ENCODE measurements around the gene LSP1.
"Not testable (repeated sequence)": the region's sequence is repeated elsewhere in the genome, so short reads cannot be mapped to it uniquely, and the experiment has no call there.

Gene LSP1

GRCh38 chr11:1877211-1878136 lies 24.6 kb downstream of the LSP1 start:
- no peak for DNase-seq (ENCODE audit: low spot score)

DNA sequence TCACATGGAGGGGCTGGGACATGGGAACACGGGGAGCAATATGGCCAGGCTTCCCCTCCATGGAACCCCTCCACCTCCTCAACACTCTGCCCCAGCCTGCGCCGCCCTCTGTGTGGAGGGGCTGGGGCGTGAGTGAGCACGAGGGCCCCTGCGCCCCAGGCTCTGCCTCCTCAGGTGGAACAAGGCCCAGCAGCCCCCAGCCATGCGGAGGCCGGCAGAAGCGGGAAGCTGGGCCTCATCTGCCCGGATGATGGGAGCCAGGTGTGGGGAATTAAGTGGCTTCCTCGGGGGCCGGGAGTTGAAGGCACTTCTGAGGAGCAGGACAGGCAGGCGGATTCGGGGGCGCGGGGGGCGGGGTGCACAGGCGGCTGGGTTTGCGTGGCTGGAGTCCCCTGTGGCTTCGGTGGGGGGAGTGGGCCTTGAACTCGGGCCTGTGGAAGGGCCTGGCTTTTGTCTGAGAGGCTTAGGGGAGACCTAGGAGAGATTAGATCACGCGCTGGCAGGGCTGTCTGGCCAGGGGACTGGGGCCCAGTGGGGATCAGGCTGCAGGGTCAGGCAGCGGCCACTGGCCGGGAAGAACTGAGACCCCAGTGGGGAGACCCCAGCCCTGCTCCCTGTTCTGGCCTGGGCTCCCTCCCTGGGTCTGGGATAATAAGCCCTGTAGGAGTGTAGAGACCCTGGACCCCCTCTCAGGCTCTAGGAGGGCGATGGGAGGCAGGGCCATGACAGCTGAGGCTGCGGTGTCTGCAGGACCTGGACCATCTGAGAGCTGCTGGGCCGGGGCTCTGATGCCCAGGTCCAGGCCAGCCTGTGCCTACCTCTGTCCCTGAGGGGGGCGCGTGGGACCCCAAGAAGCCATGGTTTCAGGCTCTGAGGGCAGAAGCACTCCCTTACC lies 25.5 kb downstream of the LSP1 start:
- no peak for DNase-seq (ENCODE audit: low spot score)

- DNase-seq (ENCODE audit: low spot score) = no peak
Measured at GRCh38 chr11:1879342-1879940, 26.6 kb downstream of the LSP1 start.

DNA sequence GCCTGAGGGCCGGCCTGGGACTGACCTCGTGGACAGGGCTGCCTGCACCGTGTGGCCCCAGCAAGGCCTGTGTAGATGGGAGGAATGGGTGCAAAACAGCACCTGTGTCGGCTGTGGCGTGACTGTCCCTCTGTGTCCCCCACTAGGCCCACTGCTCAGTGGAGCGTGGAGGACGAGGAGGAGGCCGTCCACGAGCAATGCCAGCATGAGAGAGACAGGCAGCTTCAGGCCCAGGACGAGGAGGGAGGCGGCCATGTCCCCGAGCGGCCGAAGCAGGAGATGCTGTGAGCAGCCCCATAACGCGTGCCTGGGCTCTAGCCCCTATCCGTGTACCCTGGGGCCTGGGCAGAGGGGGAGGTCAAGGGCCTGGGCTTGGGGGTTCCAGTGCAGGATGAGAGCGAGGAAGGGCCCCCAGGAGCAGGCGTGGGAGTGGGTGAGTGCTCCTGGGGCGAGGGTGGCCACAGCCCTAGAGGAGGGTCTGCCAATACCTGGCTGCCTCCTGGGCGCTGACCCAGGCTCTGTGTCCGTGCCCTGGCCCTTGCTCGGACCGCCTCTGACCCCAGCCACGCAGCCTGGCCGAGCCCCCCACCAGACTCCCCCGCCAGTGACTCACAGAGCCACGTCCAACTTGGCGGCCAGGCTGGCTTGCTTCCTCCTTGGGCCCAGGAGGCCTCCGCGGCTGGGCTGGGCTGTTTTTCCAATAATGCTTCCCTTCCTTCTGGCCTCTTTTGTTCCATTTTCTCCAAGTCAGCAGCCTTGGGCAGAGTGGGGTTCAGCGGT lies 27.2 kb downstream of the LSP1 start:
- DNase-seq (ENCODE audit: low spot score) = no peak

GRCh38 chr11:1880746-1881441 lies 28.0 kb downstream of the LSP1 start:
- no peak for DNase-seq (ENCODE audit: low spot score)

DNA sequence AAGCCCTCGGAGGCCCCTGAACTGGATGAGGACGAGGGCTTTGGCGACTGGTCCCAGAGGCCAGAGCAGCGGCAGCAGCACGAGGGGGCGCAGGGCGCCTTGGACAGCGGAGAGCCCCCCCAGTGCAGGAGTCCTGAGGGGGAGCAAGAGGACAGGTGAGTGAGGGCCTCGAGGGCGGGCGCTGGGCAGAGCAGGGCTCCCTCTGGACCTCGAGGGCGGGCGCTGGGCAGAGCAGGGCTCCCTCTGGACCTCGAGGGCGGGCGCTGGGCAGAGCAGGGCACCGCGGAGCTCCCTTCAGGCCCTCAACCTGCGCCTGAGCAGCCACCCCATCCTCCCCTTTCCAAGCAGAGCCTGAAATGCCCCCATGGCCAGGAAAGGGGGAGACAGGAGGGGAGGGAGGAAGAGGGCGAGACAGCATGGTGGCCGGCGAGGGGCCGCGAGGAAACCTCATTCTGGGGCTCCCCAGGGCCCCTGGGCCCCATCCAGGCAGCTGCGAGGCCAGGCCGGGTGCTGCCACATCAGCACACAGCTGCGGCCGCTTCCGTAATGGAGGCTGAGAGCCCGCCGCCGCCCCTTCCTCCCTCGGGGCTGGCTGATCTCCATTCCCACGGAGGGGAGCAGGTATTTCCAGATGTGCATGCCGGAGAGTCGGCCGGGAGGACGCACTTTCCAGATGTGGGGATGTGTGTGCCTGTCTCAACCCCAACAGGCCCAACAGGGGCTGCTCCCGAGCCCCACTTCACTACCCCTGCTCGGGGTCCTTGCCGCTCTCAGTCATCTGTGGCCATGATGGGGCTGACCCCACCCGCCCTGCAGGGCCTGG lies 28.8 kb downstream of the LSP1 start:
- no peak for DNase-seq (ENCODE audit: low spot score)

GRCh38 chr11:1882265-1883238 lies 29.7 kb downstream of the LSP1 start:
- DNase-seq (ENCODE audit: low spot score) = peak; percentile 82

GRCh38 chr11:1883346-1884302 lies 30.7 kb downstream of the LSP1 start:
- no peak for DNase-seq (ENCODE audit: low spot score)

- DNase-seq (ENCODE audit: low spot score) = no peak
Measured at GRCh38 chr11:1884303-1884700, 31.4 kb downstream of the LSP1 start.

DNA sequence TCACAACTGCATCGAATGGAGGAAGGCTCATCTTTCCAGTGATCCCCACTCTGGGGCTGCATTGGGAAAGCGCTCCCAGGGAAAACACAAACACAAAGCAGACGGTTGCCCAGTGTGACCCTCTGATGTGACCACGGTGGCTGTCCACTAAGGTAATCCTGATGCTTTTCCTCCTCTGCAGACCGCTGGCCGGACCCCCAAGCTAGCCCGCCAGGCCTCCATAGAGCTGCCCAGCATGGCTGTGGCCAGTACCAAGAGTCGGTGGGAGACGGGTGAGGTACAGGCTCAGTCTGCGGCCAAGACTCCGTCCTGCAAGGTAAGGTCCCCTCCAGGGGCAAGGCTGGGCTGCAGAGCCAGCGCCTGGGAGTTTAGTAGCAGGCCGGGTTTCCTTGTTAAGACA lies 33.7 kb downstream of the LSP1 start:
- DNase-seq (ENCODE audit: low spot score) = not testable (repeated sequence)

DNA sequence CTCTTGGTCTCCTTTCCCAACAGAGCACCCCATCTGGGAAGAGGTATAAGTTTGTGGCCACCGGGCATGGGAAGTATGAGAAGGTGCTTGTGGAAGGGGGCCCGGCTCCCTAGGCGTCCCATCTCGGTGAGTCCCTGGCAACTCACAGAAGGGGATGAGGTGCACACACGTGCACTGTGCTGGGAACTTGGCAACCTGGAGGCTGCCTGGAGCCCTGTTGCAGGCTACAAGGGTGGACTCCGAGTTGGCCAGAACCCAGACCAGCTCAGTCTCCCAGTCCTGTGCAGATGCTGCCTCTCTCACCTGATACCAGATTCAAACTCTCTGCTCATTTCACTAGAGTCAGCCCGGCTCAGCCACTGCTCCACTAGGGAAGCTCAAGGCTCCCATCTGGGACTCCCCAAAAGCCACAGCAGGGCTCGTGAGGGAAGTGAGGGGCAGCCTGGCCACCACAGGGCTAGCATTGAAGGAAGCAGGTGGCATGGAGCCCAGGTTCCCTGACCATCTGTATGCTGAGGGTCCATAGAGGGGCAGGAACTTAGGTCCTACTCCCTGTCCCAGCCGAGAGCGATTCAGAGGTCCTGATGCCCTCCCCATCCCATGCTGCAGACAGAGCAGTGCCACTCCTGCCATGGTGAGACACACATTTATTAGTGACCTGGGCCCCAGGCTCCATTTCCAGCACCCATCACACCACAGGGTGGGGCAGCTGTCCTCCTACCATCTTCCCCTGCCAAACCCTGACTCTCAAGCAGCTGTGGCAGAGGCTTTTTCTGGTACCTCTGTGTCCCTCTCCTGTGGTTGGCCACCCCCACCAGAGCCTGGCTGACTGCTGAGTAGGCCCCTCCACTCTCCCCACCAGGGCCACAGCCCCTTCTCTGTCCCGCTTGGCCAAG lies 34.8 kb downstream of the LSP1 start:
- DNase-seq (ENCODE audit: low spot score) = no peak

DNA sequence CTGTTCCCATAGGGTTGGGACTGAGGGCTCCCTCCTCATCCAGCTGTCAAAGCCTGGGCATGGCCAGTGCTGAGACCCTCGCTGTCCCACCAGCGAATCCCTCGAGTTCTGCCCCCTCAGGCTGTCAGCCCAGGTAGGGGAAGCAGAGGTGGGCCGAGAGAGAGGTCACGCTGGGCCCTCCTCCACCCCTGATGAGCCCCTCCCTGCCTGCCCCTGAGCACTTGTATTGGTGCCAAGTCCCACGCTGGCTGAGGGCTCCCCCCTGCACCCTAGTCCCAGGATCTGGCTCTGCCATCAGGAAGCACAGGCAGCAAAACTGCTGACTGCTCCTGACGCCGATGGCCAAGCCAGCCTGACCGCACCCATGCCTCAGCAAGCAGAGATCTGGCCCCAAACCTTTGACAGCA lies 35.5 kb downstream of the LSP1 start:
- DNase-seq (ENCODE audit: low spot score) = no peak

DNA sequence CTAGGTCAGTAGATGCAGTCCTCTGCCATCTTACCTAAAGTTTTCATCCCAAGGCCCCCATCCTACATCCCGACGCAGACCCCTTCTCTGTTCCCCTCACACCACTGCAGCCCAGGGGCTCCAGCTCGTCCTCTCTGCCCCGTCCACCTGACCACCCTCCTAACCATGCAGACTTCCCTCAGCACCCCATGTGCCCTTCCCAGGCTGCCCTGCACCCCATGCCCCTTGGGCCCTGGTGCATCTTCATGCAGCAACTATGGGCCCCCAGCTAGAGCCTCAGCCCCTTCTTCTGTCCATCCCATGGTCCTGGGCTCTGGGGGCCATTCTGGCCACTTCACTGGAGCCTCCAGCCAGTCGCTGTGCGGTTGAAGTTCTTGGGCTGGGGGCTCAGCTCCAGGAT lies 35.9 kb downstream of the LSP1 start:
- DNase-seq (ENCODE audit: low spot score) = no peak

DNA sequence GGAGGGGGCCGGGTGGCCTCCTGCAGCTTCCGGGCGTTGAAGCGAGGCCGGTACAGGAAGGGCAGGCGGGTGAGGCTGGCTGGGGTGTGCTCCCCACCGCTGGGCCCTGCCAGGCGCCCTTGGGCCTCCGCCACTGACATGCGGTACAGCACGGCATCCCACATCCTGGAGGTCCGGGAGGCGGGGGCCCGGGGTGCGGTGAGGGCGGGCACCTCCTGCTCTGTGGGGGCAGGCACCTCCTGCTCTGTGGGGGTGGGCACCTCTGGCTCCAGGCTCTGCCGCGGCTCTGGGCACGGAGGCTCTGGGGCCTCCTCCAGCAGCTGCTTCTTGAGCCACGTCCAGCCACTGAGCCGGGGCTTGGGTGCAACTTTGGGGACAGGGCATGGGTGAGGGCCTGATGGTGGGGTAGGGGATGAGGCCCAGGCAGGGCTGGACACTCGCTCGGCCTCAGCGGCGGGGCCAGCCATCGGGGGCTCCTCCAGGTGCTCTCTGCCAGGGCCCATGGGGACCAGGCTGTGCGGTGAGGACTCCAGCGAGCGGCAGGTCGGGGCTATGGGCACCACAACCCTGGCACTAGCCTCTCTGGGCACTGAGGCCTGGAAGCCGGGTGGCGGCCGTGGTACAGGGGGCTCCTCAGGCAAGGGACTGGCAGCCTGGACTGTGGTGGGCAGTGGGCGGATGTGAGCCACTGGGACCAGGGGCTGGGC lies 36.5 kb downstream of the LSP1 start:
- DNase-seq (ENCODE audit: low spot score) = no peak

- no peak for DNase-seq (ENCODE audit: low spot score)
Measured at GRCh38 chr11:1889941-1890855, 37.3 kb downstream of the LSP1 start.

All from hematopoietic multipotent progenitor cell treated with erythropoietin and hydrocortisone succinate and interleukin-3 and kit ligand, for 15 days (in vitro differentiated cells).